A673 (cell line): Measurements from ENCODE around the gene NCOA3. TPM values are rescaled to one million over a fixed set of nuclear protein-coding genes. Genes with fewer than 3 reads are reported as not detected.

Experiments
- BruUV-seq: library from RNA; stranded (reverse); fragments of 400-500 nt; replicated peaks from 2 replicates; lab custom pipeline; 2021; lab: Mats Ljungman, UMichigan
- CTCF ChIA-PET: fragments of 300-600 bp; sonication (Branson Sonifier 250); formaldehyde crosslinking; loops from one replicate; lab custom pipeline; 2022; ENCODE audit warnings: antibody characterized with exemption; lab: Charles Lee
- POLR2A ChIA-PET: fragments of 300-600 bp; sonication (Branson Sonifier 250); formaldehyde crosslinking; loops from one replicate; lab custom pipeline; 2022; ENCODE audit warnings: antibody characterized with exemption; ENCODE audit not compliant: low non-redundant PET; lab: Charles Lee
- DNase-seq: peaks from one replicate; pipeline ENCODE4 v3.0.0-alpha.2; 2015; ENCODE audit warnings: low spot score
- H3K27ac ChIP-seq: fragments of 200-600 bp; sonication (generic); 2 replicates; pipeline ENCODE4 v1.5.1; 2016; ENCODE audit warnings: mixed run types, low read depth, mild to moderate bottlenecking, mixed read lengths, antibody characterized with exemption, low read length; ENCODE audit not compliant: poor library complexity, severe bottlenecking
- H3K27me3 ChIP-seq: fragments of 200-600 bp; sonication (generic); replicated peaks from 2 replicates; pipeline ENCODE4 v1.6.1; 2017; ENCODE audit warnings: mixed run types, low read depth, mild to moderate bottlenecking, mixed read lengths, antibody characterized with exemption, low read length; ENCODE audit not compliant: insufficient read depth, poor library complexity
- H3K36me3 ChIP-seq: fragments of 200-600 bp; sonication (generic); 2 replicates; pipeline ENCODE4 v1.6.1; 2016; ENCODE audit warnings: mixed run types, mild to moderate bottlenecking, mixed read lengths, antibody characterized with exemption, low read length; ENCODE audit not compliant: insufficient read depth, poor library complexity, severe bottlenecking
- H3K4me1 ChIP-seq: fragments of 200-600 bp; sonication (generic); 2 replicates; pipeline ENCODE4 v1.6.1; 2017; ENCODE audit warnings: mixed run types, mild to moderate bottlenecking, mixed read lengths, antibody characterized with exemption, low read length; ENCODE audit not compliant: insufficient read depth, poor library complexity, severe bottlenecking
- H3K4me3 ChIP-seq: fragments of 200-600 bp; sonication (generic); 2 replicates; pipeline ENCODE4 v1.5.1; 2016; ENCODE audit warnings: low read depth, mixed run types, mild to moderate bottlenecking, mixed read lengths, low read length; ENCODE audit not compliant: poor library complexity, severe bottlenecking
- H3K9me3 ChIP-seq: fragments of 200-600 bp; sonication (generic); 2 replicates; pipeline ENCODE4 v1.6.1; 2016; ENCODE audit warnings: mixed run types, low read depth, mild to moderate bottlenecking, mixed read lengths, antibody characterized with exemption, low read length; ENCODE audit not compliant: poor library complexity, severe bottlenecking
- CTCF ChIP-seq: fragments of 300-800, 200-600 bp; sonication (generic); conservative IDR thresholded peaks from 2 replicates; pipeline ENCODE4 v1.5.1; 2017; ENCODE audit warnings: low read depth, mild to moderate bottlenecking, antibody characterized with exemption, low read length, moderate library complexity, mixed read lengths
- EZH2 ChIP-seq: fragments of 200-600 bp; sonication (generic); IDR thresholded peaks from 2 replicates; pipeline ENCODE4 v1.6.1; 2017; ENCODE audit warnings: borderline replicate concordance, low read depth, mild to moderate bottlenecking, mixed read lengths, antibody characterized with exemption, low read length; ENCODE audit not compliant: poor library complexity, severe bottlenecking
- intact Hi-C: fragments of 100-400 bp; cut with micrococcal nuclease; formaldehyde crosslinking; loops from one replicate; pipeline ENCODE4 v1.10.0; 2022; ENCODE audit not compliant: unreplicated experiment
- total RNA-seq: library from RNA; stranded (reverse); gene quantifications from 2 replicates; pipeline ENCODE4 v1.2.3, GENCODE V29; 2021

The NCOA3 gene
- total RNA-seq, 1 experiment from 2014 or later, result 26.8 TPM

- Histone ChIP-seq H3K27ac (no peak overlapping the region), H3K36me3 (no peaks in the 10 kb centered on the region), H3K9me3 (no peaks in the 10 kb centered on the region), H3K4me1 (no peaks in the 10 kb centered on the region), H3K27me3 (no peaks in the 10 kb centered on the region), H3K4me3 (no peak overlapping the region)
- no TSS peak for BruUV-seq
- ChIA-PET CTCF (no interaction called here), POLR2A (interaction anchor here (0.6 kb wide), 1 partner anchor 155 kb away, joined by 12 read pairs; no protein-coding TSS in a partner anchor)
- no peak for DNase-seq
- intact Hi-C loops, result no loop called here
- TF ChIP-seq CTCF (no peak), EZH2 (no peak)
These were observed 22.6 kb upstream of the NCOA3 start for GRCh38 chr20:47479093-47479492.

GRCh38 chr20:47479506-47479905 is 22.2 kb upstream of the NCOA3 start:
- POLR2A ChIA-PET, result no interaction called here

GRCh38 chr20:47480239-47480638 is 21.4 kb upstream of the NCOA3 start:
- H3K4me1 ChIP-seq, result no peaks in the 10 kb centered on the region
- BruUV-seq, result no TSS peak
- TF ChIP-seq CTCF, result 0 out of 2 replicates have a peak, but pooled peaks have one; percentile 8
- no peak for TF ChIP-seq EZH2
- H3K4me3 ChIP-seq, result no peak overlapping the region
- POLR2A ChIA-PET, result no interaction called here
- DNase-seq, result no peak
- no peaks in the 10 kb centered on the region for H3K36me3 ChIP-seq
- CTCF ChIA-PET, result no interaction called here
- H3K9me3 ChIP-seq, result no peaks in the 10 kb centered on the region
- no peak overlapping the region for H3K27ac ChIP-seq
- intact Hi-C loops, result no loop called here
- no peaks in the 10 kb centered on the region for H3K27me3 ChIP-seq

More at GRCh38 chr20:47479506-47479905, 22.2 kb upstream of the NCOA3 start:
- DNase-seq, result no peak
- BruUV-seq, result no TSS peak
- H3K9me3 ChIP-seq, result no peaks in the 10 kb centered on the region
- H3K27ac ChIP-seq, result no peak overlapping the region
- H3K27me3 ChIP-seq, result no peaks in the 10 kb centered on the region
- TF ChIP-seq CTCF (no peak), EZH2 (no peak)
- H3K36me3 ChIP-seq, result no peaks in the 10 kb centered on the region
- H3K4me3 ChIP-seq, result no peak overlapping the region
- no peaks in the 10 kb centered on the region for H3K4me1 ChIP-seq
- CTCF ChIA-PET, result no interaction called here
- intact Hi-C loops, result no loop called here
